MM.1S (cell line): ENCODE data around the gene ARRDC3.

Source experiments
- EZH2phosphoT487 ChIP-seq: fragments of 300-600 bp; sonication (generic); IDR thresholded peaks from 2 replicates; pipeline ENCODE4 v1.6.1; 2018; ENCODE audit warnings: antibody characterized with exemption, low read length
- TF ChIP-seq, protein P1 (sequence below): fragments of 300-600 bp; sonication (generic); IDR thresholded peaks from 2 replicates; pipeline ENCODE4 v1.5.1; 2016; ENCODE audit warnings: antibody characterized with exemption, low read length, mixed read lengths

DNA sequence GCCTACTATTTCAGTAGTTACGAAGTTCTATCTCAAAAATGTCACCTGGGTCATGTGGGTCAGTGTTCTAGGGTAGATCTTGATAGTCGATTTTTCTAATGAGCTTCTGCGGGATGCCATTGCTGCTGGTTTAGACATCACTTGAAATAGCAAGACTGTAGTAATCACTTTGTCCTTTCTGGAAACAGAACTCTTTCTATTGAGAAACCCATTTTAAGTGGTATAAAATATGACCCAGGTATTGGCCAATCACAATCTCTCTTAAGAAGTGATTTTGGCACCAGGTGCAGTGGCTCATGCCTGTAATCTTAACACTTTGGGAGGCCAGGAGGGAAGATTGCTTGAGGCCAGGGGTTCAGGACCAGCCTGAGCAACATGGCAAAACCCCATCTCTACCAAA is 17.6 kb downstream of the ARRDC3 start:
- TF ChIP-seq, protein P1, sequence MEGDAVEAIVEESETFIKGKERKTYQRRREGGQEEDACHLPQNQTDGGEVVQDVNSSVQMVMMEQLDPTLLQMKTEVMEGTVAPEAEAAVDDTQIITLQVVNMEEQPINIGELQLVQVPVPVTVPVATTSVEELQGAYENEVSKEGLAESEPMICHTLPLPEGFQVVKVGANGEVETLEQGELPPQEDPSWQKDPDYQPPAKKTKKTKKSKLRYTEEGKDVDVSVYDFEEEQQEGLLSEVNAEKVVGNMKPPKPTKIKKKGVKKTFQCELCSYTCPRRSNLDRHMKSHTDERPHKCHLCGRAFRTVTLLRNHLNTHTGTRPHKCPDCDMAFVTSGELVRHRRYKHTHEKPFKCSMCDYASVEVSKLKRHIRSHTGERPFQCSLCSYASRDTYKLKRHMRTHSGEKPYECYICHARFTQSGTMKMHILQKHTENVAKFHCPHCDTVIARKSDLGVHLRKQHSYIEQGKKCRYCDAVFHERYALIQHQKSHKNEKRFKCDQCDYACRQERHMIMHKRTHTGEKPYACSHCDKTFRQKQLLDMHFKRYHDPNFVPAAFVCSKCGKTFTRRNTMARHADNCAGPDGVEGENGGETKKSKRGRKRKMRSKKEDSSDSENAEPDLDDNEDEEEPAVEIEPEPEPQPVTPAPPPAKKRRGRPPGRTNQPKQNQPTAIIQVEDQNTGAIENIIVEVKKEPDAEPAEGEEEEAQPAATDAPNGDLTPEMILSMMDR = no peak
- TF ChIP-seq EZH2phosphoT487 = no peak
